ENCODE measurements around the gene ASB16. TPM values are rescaled to one million over a fixed set of nuclear protein-coding genes. Genes with fewer than 3 reads are reported as not detected.

The ASB16 gene
- total and polyA plus RNA-seq, 5 experiments from 2014 or later, result 0.09 TPM; not detected in 4

GRCh38 chr17:44207319-44207718 is 36.8 kb downstream of the ASB16 start:
- no peaks in the 10 kb centered on the region for H3K27me3 Mint-ChIP-seq
- no peaks in the 10 kb centered on the region for H3K9me3 Mint-ChIP-seq
- peaks cover 0 to 51% (median 5%) of the 10 kb centered on the region in 3 donors for H3K36me3 Mint-ChIP-seq
- POLR2A ChIA-PET, result interaction anchor here (0.7 to 20.4 kb wide), 5 partner anchors 9 to 123 kb away, joined by 4 to 445 read pairs (median 8); partner anchors contain the start of genes SLC25A39 and UBTF
- DNase-seq, result no peak
- H3K4me3 Mint-ChIP-seq, result peak overlapping the region in 1 of 10 donors; percentile 24
- peak overlapping the region in 7 of 10 donors; percentile 40 to 77 (median 62) for H3K27ac Mint-ChIP-seq
- peaks cover 31 to 69% (median 53%) of the 10 kb centered on the region in 4 donors for H3K4me1 Mint-ChIP-seq
- ATAC-seq, result no peak

- POLR2A ChIA-PET, result interaction anchor here (1.0 to 20.4 kb wide), 4 partner anchors 10 to 113 kb away, joined by 3 to 445 read pairs (median 116); partner anchors contain the start of genes SLC25A39, TMUB2 and UBTF
- DNase-seq (no peak), ATAC-seq (no peak)
- Mint-ChIP-seq H3K27ac (peak overlapping the region in 7 of 10 donors; percentile 36 to 83 (median 54)), H3K36me3 (peaks cover 0 to 51% (median 5%) of the 10 kb centered on the region in 3 donors), H3K4me3 (no peak overlapping the region), H3K9me3 (no peaks in the 10 kb centered on the region), H3K27me3 (no peaks in the 10 kb centered on the region), H3K4me1 (peaks cover 28 to 67% (median 51%) of the 10 kb centered on the region in 4 donors)
Observed at GRCh38 chr17:44207743-44208142, 37.2 kb downstream of the ASB16 start.

- Mint-ChIP-seq H3K9me3 (no peaks in the 10 kb centered on the region), H3K27me3 (no peaks in the 10 kb centered on the region), H3K4me3 (peak overlapping the region in 9 of 10 donors; percentile 15 to 79 (median 55)), H3K36me3 (peaks cover 1 to 69% (median 16%) of the 10 kb centered on the region in 3 donors), H3K4me1 (peaks cover 31 to 71% (median 58%) of the 10 kb centered on the region in 4 donors), H3K27ac (peak overlapping the region; percentile 26 to 93 (median 86))
- POLR2A ChIA-PET, result interaction anchor here (0.6 to 20.4 kb wide), 17 partner anchors 9 to 849 kb away, joined by 3 to 445 read pairs (median 6); partner anchors contain the start of genes ATXN7L3, GRN, HDAC5 and SLC25A39
- ATAC-seq (peak in 1 of 2 donors; percentile 11), DNase-seq (no peak)
Observed at GRCh38 chr17:44209786-44210341, 39.4 kb downstream of the ASB16 start.

- POLR2A ChIA-PET, result interaction anchor here (0.6 to 20.4 kb wide), 17 partner anchors 8 to 849 kb away, joined by 3 to 445 read pairs (median 7); partner anchors contain the start of genes ATXN7L3, GRN, HDAC5 and SLC25A39
- peaks cover 5 to 76% (median 21%) of the 10 kb centered on the region in 3 donors for H3K36me3 Mint-ChIP-seq
- peak; percentile 86 to 98 (median 93) for DNase-seq
- H3K27ac Mint-ChIP-seq, result peak overlapping the region; percentile 63 to 93 (median 86)
- H3K4me1 Mint-ChIP-seq, result peaks cover 35 to 77% (median 64%) of the 10 kb centered on the region in 4 donors
- H3K9me3 Mint-ChIP-seq, result no peaks in the 10 kb centered on the region
- ATAC-seq, result peak; percentile 95 to 96
- H3K27me3 Mint-ChIP-seq, result no peaks in the 10 kb centered on the region
- peak overlapping the region in 9 of 10 donors; percentile 15 to 79 (median 55) for H3K4me3 Mint-ChIP-seq
Observed at GRCh38 chr17:44210342-44211192, 40.1 kb downstream of the ASB16 start.

- no peak for DNase-seq
- Mint-ChIP-seq H3K27me3 (no peaks in the 10 kb centered on the region), H3K36me3 (peaks cover 10 to 76% (median 28%) of the 10 kb centered on the region in 3 donors), H3K4me3 (peak overlapping the region in 7 of 10 donors; percentile 4 to 56 (median 31)), H3K27ac (peak overlapping the region; percentile 43 to 87 (median 77)), H3K4me1 (peaks cover 37 to 78% (median 69%) of the 10 kb centered on the region in 4 donors), H3K9me3 (no peaks in the 10 kb centered on the region)
- POLR2A ChIA-PET, result interaction anchor here (0.5 to 20.4 kb wide), 13 partner anchors 7 to 139 kb away, joined by 3 to 445 read pairs (median 5); partner anchors contain the start of genes ATXN7L3, HDAC5, SLC25A39 and TMUB2
- no peak for ATAC-seq
Observed at GRCh38 chr17:44211281-44212265, 41.1 kb downstream of the ASB16 start.

GRCh38 chr17:44212507-44213402 is 42.3 kb downstream of the ASB16 start:
- Mint-ChIP-seq H3K27ac (peak overlapping the region; percentile 92 to 99 (median 98)), H3K4me3 (peak overlapping the region in 9 of 10 donors; percentile 18 to 100 (median 86)), H3K36me3 (peaks cover 10 to 66% (median 28%) of the 10 kb centered on the region in 3 donors), H3K27me3 (no peaks in the 10 kb centered on the region), H3K4me1 (peaks cover 46 to 84% (median 80%) of the 10 kb centered on the region in 4 donors), H3K9me3 (no peaks in the 10 kb centered on the region)
- POLR2A ChIA-PET, result interaction anchor here (0.9 to 20.4 kb wide), 9 partner anchors 6 to 137 kb away, joined by 3 to 445 read pairs (median 7); partner anchors contain the start of genes ATXN7L3, HDAC5, SLC25A39 and TMUB2
- DNase-seq, result no peak
- no peak for ATAC-seq

- H3K36me3 Mint-ChIP-seq, result peaks cover 10 to 57% (median 28%) of the 10 kb centered on the region in 3 donors
- peak overlapping the region; percentile 26 to 100 (median 86) for H3K4me3 Mint-ChIP-seq
- peaks cover 43 to 80% (median 78%) of the 10 kb centered on the region in 4 donors for H3K4me1 Mint-ChIP-seq
- H3K27me3 Mint-ChIP-seq, result no peaks in the 10 kb centered on the region
- DNase-seq, result no peak
- POLR2A ChIA-PET, result interaction anchor here (0.6 to 20.4 kb wide), 11 partner anchors 4 to 1850 kb away, joined by 3 to 445 read pairs (median 5); partner anchors contain the start of genes ATXN7L3, SLC25A39 and UBTF
- peak overlapping the region; percentile 92 to 99 (median 98) for H3K27ac Mint-ChIP-seq
- no peak for ATAC-seq
- no peaks in the 10 kb centered on the region for H3K9me3 Mint-ChIP-seq
Observed at GRCh38 chr17:44213403-44214229, 43.1 kb downstream of the ASB16 start.

- Mint-ChIP-seq H3K4me1 (peaks cover 43 to 79% (median 77%) of the 10 kb centered on the region in 4 donors), H3K27ac (peak overlapping the region; percentile 92 to 99 (median 98)), H3K36me3 (peaks cover 10 to 54% (median 26%) of the 10 kb centered on the region in 3 donors), H3K9me3 (no peaks in the 10 kb centered on the region), H3K27me3 (no peaks in the 10 kb centered on the region), H3K4me3 (peak overlapping the region in 9 of 10 donors; percentile 57 to 100 (median 87))
- DNase-seq, result no peak
- ATAC-seq, result no peak
- POLR2A ChIA-PET, result interaction anchor here (0.6 to 20.4 kb wide), 9 partner anchors 4 to 1851 kb away, joined by 3 to 445 read pairs (median 4); partner anchors contain the start of genes ATXN7L3, SLC25A39 and UBTF
Observed at GRCh38 chr17:44214230-44214494, 43.7 kb downstream of the ASB16 start.

GRCh38 chr17:44214896-44215295 is 44.4 kb downstream of the ASB16 start:
- POLR2A ChIA-PET, result interaction anchor here (0.6 to 20.4 kb wide), 9 partner anchors 5 to 106 kb away, joined by 3 to 445 read pairs (median 3); partner anchors contain the start of genes ATXN7L3, SLC25A39, SLC4A1 and TMUB2
- H3K27me3 Mint-ChIP-seq, result no peaks in the 10 kb centered on the region
- peak overlapping the region; percentile 92 to 99 (median 98) for H3K27ac Mint-ChIP-seq

More at GRCh38 chr17:44214896-44215295, 44.4 kb downstream of the ASB16 start:
- no peak for DNase-seq
- Mint-ChIP-seq H3K4me1 (peaks cover 43 to 74% (median 72%) of the 10 kb centered on the region in 4 donors), H3K9me3 (no peaks in the 10 kb centered on the region), H3K4me3 (peak overlapping the region; percentile 85 to 100 (median 90)), H3K36me3 (peaks cover 10 to 46% (median 26%) of the 10 kb centered on the region in 3 donors)
- ATAC-seq, result no peak
